D721Med (cell line): ENCODE measurements around the gene PHF13.

ENCODE experiments used
- DNase-seq: peaks from one replicate; pipeline ENCODE4 v3.0.0; 2011; ENCODE audit warnings: low spot score; ENCODE audit not compliant: insufficient read length
- FAIRE-seq: peaks from 2 replicates; lab custom pipeline; 2011; peaks lifted over from hg19 to GRCh38; lab: Jason Lieb, UNC
- CTCF ChIP-seq: IDR thresholded peaks from 2 replicates; pipeline ENCODE4 v1.5.1; 2012; ENCODE audit warnings: mild to moderate bottlenecking, control low read depth; ENCODE audit not compliant: insufficient read depth; ENCODE audit errors: missing control alignments

PHF13 gene

GRCh38 chr1:6613361-6614018 is at the start of gene PHF13:
PHF13 (plus strand) TSS chr1:6613731; CDS start chr1:6614067, 336 bp downstream.
- peak; percentile 78 for DNase-seq
- no peak for TF ChIP-seq CTCF
- FAIRE-seq = no peak

- DNase-seq = no peak
- FAIRE-seq = no peak
These were observed 44.5 kb upstream of the PHF13 start for GRCh38 chr1:6569033-6569432.

GRCh38 chr1:6570100-6570499 is 43.4 kb upstream of the PHF13 start:
- FAIRE-seq = no peak
- no peak for TF ChIP-seq CTCF
- no peak for DNase-seq

More at GRCh38 chr1:6569033-6569432, 44.5 kb upstream of the PHF13 start:
- TF ChIP-seq CTCF = no peak

GRCh38 chr1:6570987-6571386 is 42.5 kb upstream of the PHF13 start:
- no peak for TF ChIP-seq CTCF
- no peak for FAIRE-seq
- DNase-seq = no peak

GRCh38 chr1:6572653-6573383 is 40.7 kb upstream of the PHF13 start:
- FAIRE-seq (no peak), DNase-seq (no peak)
- TF ChIP-seq CTCF = no peak

GRCh38 chr1:6574025-6574620 is 39.4 kb upstream of the PHF13 start:
- DNase-seq = no peak
- FAIRE-seq = no peak
- TF ChIP-seq CTCF = no peak
